Skeletal muscle cell (primary cell): ENCODE results near the gene EZH1.

Experiments
- DNase-seq: peaks from one replicate; pipeline ENCODE4 v3.0.0-alpha.2; 2010; ENCODE audit warnings: low read depth
- H3K4me3 ChIP-seq: 2 replicates; pipeline ENCODE4 v1.5.1; 2011; ENCODE audit warnings: low read depth, mild to moderate bottlenecking, control low read depth, low read length, moderate library complexity

The EZH1 gene

GRCh38 chr17:42651392-42651791, 93.4 kb downstream of the EZH1 start:
- H3K4me3 ChIP-seq, result no peak overlapping the region
- no peak for DNase-seq
